K562 treated with DMSO at 1 percent for 48 hours (cell line): ENCODE measurements around the gene COL23A1. TPM values are rescaled to one million over a fixed set of nuclear protein-coding genes. Genes with fewer than 3 reads are reported as not detected.

Experiments used
- total RNA-seq: library from RNA; unstranded; fragments of 300-600 nt; gene quantifications from 2 replicates; pipeline ENCODE4 v1.2.3, GENCODE V29; 2022; ENCODE audit warnings: low replicate concordance; ENCODE audit errors: extremely low read depth

The COL23A1 gene
- total RNA-seq, result not detected in 2 replicates

DNA sequence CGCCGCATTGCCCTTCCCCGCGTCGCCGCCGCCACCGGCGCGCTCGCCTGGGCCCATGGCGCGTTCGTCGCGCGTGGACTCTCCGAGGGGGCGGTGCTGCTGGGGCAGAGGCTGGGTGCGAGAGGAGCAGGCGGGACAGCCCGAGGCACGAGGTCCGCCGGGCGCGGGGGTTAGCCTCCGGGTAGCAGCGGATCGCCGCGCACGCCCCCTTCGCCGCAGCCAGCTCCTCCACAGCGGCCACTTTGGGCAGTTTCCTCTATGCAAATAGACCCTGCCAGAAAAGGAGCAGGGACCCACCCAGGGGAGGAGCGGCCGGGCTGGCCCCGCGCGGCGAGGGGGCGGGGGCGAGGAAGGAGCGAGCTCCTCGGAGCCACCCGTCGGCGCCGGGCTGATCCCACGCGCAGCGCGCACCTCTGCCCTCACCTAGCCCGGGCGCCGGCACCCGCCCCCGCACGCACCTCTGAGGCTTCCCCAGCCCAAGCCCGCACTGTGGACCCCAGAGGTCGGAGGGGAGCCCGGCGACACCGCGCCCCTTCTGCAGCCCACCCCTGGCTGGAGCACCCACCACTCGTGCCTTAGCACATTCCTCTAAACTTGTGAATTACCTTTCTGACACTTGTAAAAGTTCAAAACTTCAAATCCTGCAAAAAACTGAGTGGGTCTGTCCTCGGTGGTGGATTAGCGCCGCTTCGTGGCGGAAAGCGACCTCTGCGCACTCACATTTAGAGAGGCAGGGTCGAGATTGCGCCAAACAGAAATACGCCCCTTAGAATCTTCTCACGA lies at the start of gene COL23A1:
Gene COL23A1, minus strand, starts transcription at position 253 of the 783 bp plus-strand sequence.

DNA sequence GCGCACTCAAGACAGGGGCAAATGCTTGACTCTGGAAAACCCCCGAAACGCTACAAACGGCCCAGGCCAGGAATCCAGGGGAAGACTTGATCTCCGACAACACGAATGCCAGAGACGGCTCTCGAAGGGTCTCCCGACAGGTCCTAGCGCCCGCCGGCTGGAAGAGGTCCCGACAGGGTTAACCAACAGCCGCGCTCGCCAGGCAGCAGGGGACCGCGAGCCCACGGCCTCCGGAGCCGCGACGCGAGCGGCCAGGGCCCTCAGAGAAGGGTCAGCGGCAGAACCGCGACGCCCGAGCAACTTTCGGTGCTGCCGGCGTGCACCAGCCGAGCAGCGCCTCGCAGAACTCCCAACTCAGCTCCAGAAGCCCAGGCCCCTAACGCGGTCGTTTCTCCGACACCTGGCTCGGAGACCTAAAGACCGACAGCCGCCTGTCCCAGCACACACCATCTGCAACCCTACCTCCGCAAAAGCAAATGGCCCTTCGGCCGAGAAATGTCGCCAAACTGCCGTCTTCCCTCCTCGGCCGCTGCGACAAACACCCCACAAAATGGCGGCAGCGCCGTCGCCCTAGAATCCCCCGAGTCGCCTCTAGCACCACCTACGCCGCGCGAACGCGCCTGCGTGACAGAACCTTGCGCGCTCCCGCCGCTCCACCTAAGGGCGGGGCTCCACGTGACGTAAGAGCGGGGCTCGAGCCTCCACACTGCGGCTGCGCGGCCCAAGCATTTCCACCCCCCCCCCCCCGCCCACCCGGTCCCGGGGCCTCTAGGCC lies 36.5 kb upstream of the COL23A1 start, which contains the start of gene CLK4:
Gene CLK4, minus strand, starts transcription at position 567 of the 775 bp plus-strand sequence. CDS start 3,634 bp downstream, outside the sequence.

DNA sequence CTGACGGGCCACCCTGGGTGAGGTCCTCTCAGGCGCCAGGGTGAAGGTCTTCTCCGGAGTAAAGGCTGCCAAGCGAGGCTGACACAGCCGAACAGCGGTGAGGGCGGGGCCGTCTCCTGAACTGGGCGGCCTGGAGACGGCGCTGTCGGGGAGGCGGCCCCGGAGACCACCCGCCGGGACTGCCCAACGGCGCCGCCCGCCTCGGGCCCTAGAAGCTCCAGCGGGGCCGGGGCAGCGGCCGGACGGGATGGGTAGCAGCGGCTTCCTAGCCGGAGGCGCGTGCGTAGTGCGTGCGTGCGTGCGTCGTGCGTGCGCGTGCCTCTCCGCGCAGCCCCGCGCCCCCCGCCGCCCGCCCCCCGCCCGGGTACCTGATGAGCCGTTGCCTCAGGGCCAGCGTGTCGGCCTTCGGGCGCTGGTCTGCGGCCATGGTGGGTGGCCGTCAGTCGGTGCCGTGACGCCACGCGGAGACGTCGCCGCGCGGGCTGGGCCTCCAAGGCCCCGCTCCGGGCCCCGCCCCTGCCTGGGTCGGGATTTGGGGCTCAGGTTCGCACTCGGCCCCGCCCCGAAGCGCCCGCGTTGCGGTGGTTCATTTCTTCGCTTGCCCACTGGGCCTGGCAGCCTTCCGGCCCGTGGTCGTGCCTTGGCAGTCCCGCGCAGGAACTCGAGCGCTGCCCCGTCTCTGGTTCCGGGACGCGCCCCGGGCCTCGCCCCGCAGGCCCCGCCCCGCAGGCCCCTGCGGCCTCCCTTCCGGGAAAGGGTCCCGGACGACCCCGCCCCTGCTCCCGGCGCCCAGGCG lies 357.9 kb downstream of the COL23A1 start, which contains the start of gene PHYKPL:
Gene PHYKPL, minus strand, starts transcription at position 679 of the 796 bp plus-strand sequence. Its CDS starts 252 bp downstream, at position 427.

DNA sequence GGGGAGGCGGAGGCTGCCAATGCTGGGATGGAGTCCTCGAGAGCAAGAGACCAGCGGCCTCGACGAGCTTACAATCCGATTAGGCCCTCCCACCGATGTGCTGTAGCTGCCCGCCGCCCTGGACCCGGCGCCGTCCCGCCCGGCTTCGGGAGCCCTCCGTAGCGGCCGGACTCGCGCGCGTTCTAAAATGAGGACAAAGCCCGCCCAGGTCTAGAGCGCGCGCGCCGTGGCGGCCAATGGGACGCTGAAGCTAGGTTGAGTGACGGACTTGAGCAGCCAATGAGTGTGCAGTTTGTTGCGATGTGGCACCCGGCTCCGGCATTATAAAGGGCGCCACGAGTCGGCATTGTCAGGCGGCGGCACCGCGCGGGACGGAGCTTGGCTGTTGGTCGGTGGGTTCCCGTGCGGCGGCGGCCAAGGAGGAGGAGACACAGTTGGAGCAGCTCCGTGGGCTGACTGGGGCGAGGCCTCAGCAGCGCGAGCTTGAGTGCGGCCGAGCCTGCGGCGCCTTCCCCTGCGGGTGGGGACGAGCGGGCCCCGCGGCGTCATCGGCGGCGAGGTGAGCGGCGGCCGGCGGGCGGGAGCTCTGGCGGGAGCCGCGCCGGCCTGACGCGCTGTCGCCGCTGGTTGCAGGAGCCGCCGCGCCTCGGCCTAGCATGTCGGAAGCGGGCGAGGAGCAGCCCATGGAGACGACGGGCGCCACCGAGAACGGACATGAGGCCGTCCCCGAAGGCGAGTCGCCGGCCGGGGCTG lies 385.8 kb downstream of the COL23A1 start, which contains the start of gene HNRNPAB:
Gene HNRNPAB, plus strand, starts transcription at position 352 of the 753 bp plus-strand sequence. Its CDS starts 305 bp downstream, at position 657.

Other genes with a start within 250 kb of the COL23A1 start
- not detected in 2 replicates for gene CLK4, start 36.7 kb upstream of the COL23A1 start, total RNA-seq
- not detected in 2 replicates for gene ZNF354A, start 140.3 kb upstream of the COL23A1 start, total RNA-seq